Measurements from ENCODE around the gene SLC25A30.

GRCh38 chr13:45451282-45451681 is 33.1 kb upstream of the SLC25A30 start:
- TF ChIP-seq POLR2A (IDR thresholded peaks at IDR 0.05) (no peak), CTCF (IDR thresholded peaks at IDR 0.05) (no peak)

All from stomach (tissue), 4 donors.